HG02943 (cell line): ENCODE results near the gene GABRR2.
A peak's percentile ranks its signal among the peaks of the same experiment; 100 is the strongest.
"Not testable (repeated sequence)": the region's sequence is repeated elsewhere in the genome, so short reads cannot be mapped to it uniquely, and the experiment has no call there.

Experiments used
- ATAC-seq: cut with Tn5 transposase; IDR thresholded peaks from one replicate; pipeline ENCODE4 v1.9.1; 2021; ENCODE audit warnings: mild to moderate bottlenecking, low read depth, moderate library complexity; ENCODE audit not compliant: unreplicated experiment

GABRR2 gene

GRCh38 chr6:89295981-89296380 is 19.1 kb downstream of the GABRR2 start:
- ATAC-seq = no peak

GRCh38 chr6:89295116-89295515 is 20.0 kb downstream of the GABRR2 start:
- not testable (repeated sequence) for ATAC-seq

- ATAC-seq = no peak
Measured at GRCh38 chr6:89291256-89291819, 23.8 kb downstream of the GABRR2 start.

- ATAC-seq = no peak
Measured at GRCh38 chr6:89290401-89291155, 24.5 kb downstream of the GABRR2 start.

GRCh38 chr6:89289710-89290109 is 25.4 kb downstream of the GABRR2 start:
- ATAC-seq = no peak

GRCh38 chr6:89287351-89288028 is 27.6 kb downstream of the GABRR2 start:
- no peak for ATAC-seq

- ATAC-seq = no peak
Measured at GRCh38 chr6:89286516-89286915, 28.6 kb downstream of the GABRR2 start.

GRCh38 chr6:89284963-89285735 is 29.9 kb downstream of the GABRR2 start:
- no peak for ATAC-seq

GRCh38 chr6:89284081-89284480 is 31.0 kb downstream of the GABRR2 start:
- no peak for ATAC-seq

GRCh38 chr6:89282749-89283148 is 32.4 kb downstream of the GABRR2 start:
- ATAC-seq = no peak

GRCh38 chr6:89281779-89282246 is 33.3 kb downstream of the GABRR2 start:
- ATAC-seq = peak; percentile 76

- ATAC-seq = no peak
Measured at GRCh38 chr6:89278956-89279355, 36.1 kb downstream of the GABRR2 start.

GRCh38 chr6:89275900-89276299 is 39.2 kb downstream of the GABRR2 start:
- ATAC-seq = no peak

GRCh38 chr6:89273816-89274215 is 41.3 kb downstream of the GABRR2 start:
- ATAC-seq = no peak

- no peak for ATAC-seq
Measured at GRCh38 chr6:89272596-89272995, 42.5 kb downstream of the GABRR2 start.

- ATAC-seq = no peak
Measured at GRCh38 chr6:89270951-89271721, 44.0 kb downstream of the GABRR2 start.

- no peak for ATAC-seq
Measured at GRCh38 chr6:89269981-89270380, 45.1 kb downstream of the GABRR2 start.

GRCh38 chr6:89269252-89269651 is 45.8 kb downstream of the GABRR2 start:
- no peak for ATAC-seq

- no peak for ATAC-seq
Measured at GRCh38 chr6:89268776-89269175, 46.3 kb downstream of the GABRR2 start.

- no peak for ATAC-seq
Measured at GRCh38 chr6:89267918-89268317, 47.2 kb downstream of the GABRR2 start.
